IPS DF 6.9 (cell line): ENCODE results near the gene KIRREL3.

Experiments
- DNase-seq: peaks from one replicate; pipeline ENCODE4 v3.0.0-alpha.2; 2013; ENCODE audit warnings: low read depth, low spot score
- H3K27ac ChIP-seq: one replicate; pipeline ENCODE4 v1.5.1; 2013; ENCODE audit warnings: low read length, control low read depth
- H3K27me3 ChIP-seq: 2 replicates; pipeline ENCODE4 v1.6.1; 2013; ENCODE audit warnings: mild to moderate bottlenecking, low read length; ENCODE audit not compliant: control insufficient read depth, insufficient read depth
- H3K36me3 ChIP-seq: 2 replicates; pipeline ENCODE4 v1.6.1; 2013; ENCODE audit warnings: low read length; ENCODE audit not compliant: control insufficient read depth, insufficient read depth
- H3K4me1 ChIP-seq: 2 replicates; pipeline ENCODE4 v1.6.1; 2013; ENCODE audit warnings: low read length; ENCODE audit not compliant: control insufficient read depth, insufficient read depth
- H3K4me3 ChIP-seq: 2 replicates; pipeline ENCODE4 v1.5.1; 2013; ENCODE audit warnings: mild to moderate bottlenecking, low read length
- H3K9me3 ChIP-seq: 2 replicates; pipeline ENCODE4 v1.6.1; 2013; ENCODE audit warnings: low read length, inconsistent platforms; ENCODE audit not compliant: control insufficient read depth, insufficient read depth
- WGBS: extraction: QIAGEN DNeasy Blood & Tissue Kit; methylation state at CpG from one replicate; pipeline ENCODE4 v1.1.7; 2013; ENCODE audit warnings: mixed read lengths, missing lambda C conversion rate; ENCODE audit not compliant: insufficient read length, insufficient coverage; 5-methylcytosine and 5-hydroxymethylcytosine counted together

Gene KIRREL3

GRCh38 chr11:126575849-126576248 lies 424.7 kb downstream of the KIRREL3 start:
- Histone ChIP-seq H3K27me3 (no peaks in the 10 kb centered on the region), H3K27ac (no peak overlapping the region), H3K4me1 (peaks cover 1% of the 10 kb centered on the region; the same call in 1 of the 2 replicates), H3K9me3 (no peaks in the 10 kb centered on the region), H3K4me3 (no peak overlapping the region), H3K36me3 (no peaks in the 10 kb centered on the region)
- DNase-seq, result no peak
- no CpG with 5 or more reads among the region's 4 CpGs for WGBS

- Histone ChIP-seq H3K27ac (no peak overlapping the region), H3K9me3 (no peaks in the 10 kb centered on the region), H3K36me3 (no peaks in the 10 kb centered on the region), H3K4me3 (no peak overlapping the region), H3K27me3 (no peaks in the 10 kb centered on the region), H3K4me1 (peaks cover 1% of the 10 kb centered on the region; the same call in 1 of the 2 replicates)
- no peak for DNase-seq
- WGBS, result no CpG with 5 or more reads among the region's 11 CpGs
Measured at GRCh38 chr11:126573325-126573978, 427.1 kb downstream of the KIRREL3 start.

- no peak overlapping the region for H3K4me3 ChIP-seq
- no peaks in the 10 kb centered on the region for H3K9me3 ChIP-seq
- no peaks in the 10 kb centered on the region for H3K36me3 ChIP-seq
- no CpG with 5 or more reads among the region's 5 CpGs for WGBS
- DNase-seq, result no peak
- no peaks in the 10 kb centered on the region for H3K27me3 ChIP-seq
- peaks cover 1% of the 10 kb centered on the region; the same call in 1 of the 2 replicates for H3K4me1 ChIP-seq
- no peak overlapping the region for H3K27ac ChIP-seq
Measured at GRCh38 chr11:126570489-126570888, 430.1 kb downstream of the KIRREL3 start.

GRCh38 chr11:126567419-126567818 lies 433.2 kb downstream of the KIRREL3 start:
- no peaks in the 10 kb centered on the region for H3K9me3 ChIP-seq
- DNase-seq, result no peak
- no peak overlapping the region for H3K27ac ChIP-seq
- WGBS, result no CpG with 5 or more reads among the region's 4 CpGs
- no peak overlapping the region for H3K4me3 ChIP-seq
- H3K4me1 ChIP-seq, result no peaks in the 10 kb centered on the region; the same call in 1 of the 2 replicates
- H3K27me3 ChIP-seq, result no peaks in the 10 kb centered on the region; the same call in 1 of the 2 replicates
- no peaks in the 10 kb centered on the region for H3K36me3 ChIP-seq

GRCh38 chr11:126564566-126564965 lies 436.0 kb downstream of the KIRREL3 start:
- Histone ChIP-seq H3K4me3 (no peak overlapping the region), H3K36me3 (no peaks in the 10 kb centered on the region), H3K9me3 (no peaks in the 10 kb centered on the region), H3K27me3 (no peaks in the 10 kb centered on the region; the same call in 1 of the 2 replicates), H3K4me1 (no peaks in the 10 kb centered on the region; the same call in 1 of the 2 replicates), H3K27ac (no peak overlapping the region)
- no peak for DNase-seq
- WGBS, result no CpG with 5 or more reads among the region's 9 CpGs

- Histone ChIP-seq H3K9me3 (no peaks in the 10 kb centered on the region), H3K27me3 (no peaks in the 10 kb centered on the region; the same call in 1 of the 2 replicates), H3K4me1 (no peaks in the 10 kb centered on the region; the same call in 1 of the 2 replicates), H3K27ac (no peak overlapping the region), H3K36me3 (no peaks in the 10 kb centered on the region), H3K4me3 (no peak overlapping the region)
- no CpG with 5 or more reads among the region's 8 CpGs for WGBS
- peak; percentile 43 for DNase-seq
Measured at GRCh38 chr11:126561327-126561893, 439.2 kb downstream of the KIRREL3 start.

- Histone ChIP-seq H3K4me1 (no peaks in the 10 kb centered on the region; the same call in 1 of the 2 replicates), H3K27me3 (no peaks in the 10 kb centered on the region; the same call in 1 of the 2 replicates), H3K4me3 (no peak overlapping the region), H3K36me3 (no peaks in the 10 kb centered on the region), H3K27ac (no peak overlapping the region), H3K9me3 (no peaks in the 10 kb centered on the region)
- no peak for DNase-seq
- no CpG with 5 or more reads among the region's 4 CpGs for WGBS
Measured at GRCh38 chr11:126560221-126560620, 440.3 kb downstream of the KIRREL3 start.

GRCh38 chr11:126548581-126549550 lies 451.7 kb downstream of the KIRREL3 start:
- no CpG with 5 or more reads among the region's 20 CpGs for WGBS
- peaks cover 4% of the 10 kb centered on the region for H3K4me1 ChIP-seq
- H3K27me3 ChIP-seq, result no peaks in the 10 kb centered on the region
- H3K4me3 ChIP-seq, result no peak overlapping the region
- no peaks in the 10 kb centered on the region for H3K9me3 ChIP-seq
- H3K27ac ChIP-seq, result no peak overlapping the region
- H3K36me3 ChIP-seq, result no peaks in the 10 kb centered on the region
- DNase-seq, result no peak

GRCh38 chr11:126547691-126548090 lies 452.9 kb downstream of the KIRREL3 start:
- DNase-seq, result no peak
- Histone ChIP-seq H3K27me3 (no peaks in the 10 kb centered on the region), H3K36me3 (no peaks in the 10 kb centered on the region), H3K27ac (no peak overlapping the region), H3K4me1 (peaks cover 7% of the 10 kb centered on the region), H3K4me3 (no peak overlapping the region), H3K9me3 (no peaks in the 10 kb centered on the region)
- no CpG with 5 or more reads among the region's 9 CpGs for WGBS

- H3K4me3 ChIP-seq, result no peak overlapping the region
- H3K4me1 ChIP-seq, result peaks cover 7% of the 10 kb centered on the region
- no CpG with 5 or more reads among the region's 9 CpGs for WGBS
- H3K27me3 ChIP-seq, result no peaks in the 10 kb centered on the region
- H3K27ac ChIP-seq, result no peak overlapping the region
- no peak for DNase-seq
- H3K9me3 ChIP-seq, result no peaks in the 10 kb centered on the region
- no peaks in the 10 kb centered on the region for H3K36me3 ChIP-seq
Measured at GRCh38 chr11:126547161-126547560, 453.4 kb downstream of the KIRREL3 start.
